KBM-7 (cell line): ENCODE measurements around the gene LRTM2.
"Not testable (repeated sequence)": the region's sequence is repeated elsewhere in the genome, so short reads cannot be mapped to it uniquely, and the experiment has no call there.

Experiments used
- DNase-seq: peaks from one replicate; pipeline ENCODE4 v3.0.0-alpha.2; 2015
- in situ Hi-C: fragments of 300-500 bp; cut with MboI; formaldehyde crosslinking; loops from 2 replicates; pipeline ENCODE4 v1.14.3; 2020; ENCODE audit warnings: low sequenced_read_pairs, low pct_unique_long_range_greater_than_20kb, mixed read lengths

LRTM2 gene

GRCh38 chr12:1808798-1809480 is 11.4 kb upstream of the LRTM2 start:
- in situ Hi-C loops = loop anchor here (10.0 kb wide), 1 partner anchor 126 kb away; no protein-coding TSS in a partner anchor

GRCh38 chr12:1809591-1810190 is 10.7 kb upstream of the LRTM2 start:
- in situ Hi-C loops = loop anchor here (10.0 kb wide), 1 partner anchor 125 kb away; no protein-coding TSS in a partner anchor
- DNase-seq = no peak

More at GRCh38 chr12:1808798-1809480, 11.4 kb upstream of the LRTM2 start:
- DNase-seq = peak; percentile 39

GRCh38 chr12:1810201-1810930 is 10.0 kb upstream of the LRTM2 start:
- DNase-seq = no peak
- in situ Hi-C loops = no loop called here

- no peak for DNase-seq
- in situ Hi-C loops = no loop called here
Measured at GRCh38 chr12:1810931-1811280, 9.5 kb upstream of the LRTM2 start.

- DNase-seq = peak; percentile 89
- in situ Hi-C loops = no loop called here
Measured at GRCh38 chr12:1811281-1811947, 9.0 kb upstream of the LRTM2 start.

GRCh38 chr12:1811948-1812291 is 8.4 kb upstream of the LRTM2 start:
- in situ Hi-C loops = no loop called here
- no peak for DNase-seq

DNA sequence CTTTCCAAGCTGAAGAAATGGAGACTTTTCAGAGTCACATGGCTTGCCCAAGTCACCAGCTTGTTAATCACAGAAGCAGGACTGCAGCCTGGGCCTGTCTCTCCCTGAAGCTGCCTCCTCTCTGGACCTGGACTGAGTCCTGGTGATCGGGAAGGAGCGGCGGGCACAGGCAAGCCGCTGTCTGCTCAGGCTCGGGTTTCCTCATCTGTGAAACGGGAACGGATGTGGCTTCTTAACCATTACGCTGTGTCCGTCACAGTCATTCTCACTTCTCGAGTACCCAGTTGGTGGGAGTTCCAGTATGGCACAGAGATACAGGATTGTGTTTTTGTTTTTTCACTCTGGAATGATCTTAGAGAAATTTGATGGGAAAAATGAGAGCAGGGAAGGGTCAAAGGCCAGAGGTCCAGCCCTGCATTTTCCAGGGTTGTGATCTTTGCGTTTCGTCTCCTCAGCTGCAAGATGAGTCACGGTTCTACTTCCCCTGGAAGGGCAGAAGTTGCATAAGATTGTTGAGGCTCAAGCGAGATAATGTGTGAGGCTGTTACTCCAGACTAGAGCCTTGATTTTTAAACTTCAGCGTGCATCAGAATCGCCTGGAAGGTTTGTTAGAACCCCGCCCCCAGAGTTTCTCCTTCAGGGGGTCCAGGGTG is 7.6 kb upstream of the LRTM2 start:
- in situ Hi-C loops = no loop called here
- peak; percentile 91 for DNase-seq

DNA sequence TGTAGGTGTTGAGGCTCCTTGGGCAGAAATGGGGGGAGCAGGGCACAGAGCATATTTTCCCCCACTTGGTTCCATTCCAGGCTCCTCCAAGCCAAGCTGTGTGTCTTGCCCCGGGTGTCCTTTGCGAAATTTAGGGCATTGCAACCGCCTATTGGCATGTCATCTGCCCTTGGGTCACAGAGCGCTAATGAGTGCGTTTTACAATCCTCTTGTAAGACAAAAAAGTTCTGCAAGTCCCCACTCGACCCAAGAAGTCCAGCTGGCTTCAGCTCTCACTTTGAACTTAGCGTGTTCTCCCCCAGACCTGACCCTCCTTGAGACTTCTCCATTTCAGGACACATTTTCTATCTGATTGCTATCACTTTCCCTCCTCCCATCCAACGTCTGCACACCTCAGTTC is 6.1 kb upstream of the LRTM2 start:
- in situ Hi-C loops = no loop called here

DNA sequence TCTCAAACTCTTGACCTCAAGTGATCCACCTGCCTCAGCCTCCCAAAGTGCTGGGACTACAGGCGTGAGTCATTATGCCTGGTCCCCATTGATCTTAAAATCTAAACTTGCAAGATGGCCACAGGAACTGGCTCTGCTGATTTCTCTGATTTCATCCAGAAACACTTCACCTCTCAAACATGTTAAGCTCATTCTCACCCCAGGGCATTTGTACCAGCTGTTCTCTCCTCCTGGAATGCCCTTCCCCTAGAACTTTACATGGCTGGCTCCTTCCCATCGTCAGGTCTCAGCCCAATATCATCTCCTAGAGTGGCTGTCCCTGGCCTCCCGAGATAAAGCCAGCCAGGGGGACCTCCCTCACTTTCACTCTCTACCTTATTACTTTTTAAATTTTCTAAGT is 5.3 kb upstream of the LRTM2 start:
- in situ Hi-C loops = no loop called here
- no peak for DNase-seq

More for the DNA sequence above, 6.1 kb upstream of the LRTM2 start:
- no peak for DNase-seq

GRCh38 chr12:1815814-1816729 is 4.3 kb upstream of the LRTM2 start:
- DNase-seq = no peak
- in situ Hi-C loops = no loop called here

DNA sequence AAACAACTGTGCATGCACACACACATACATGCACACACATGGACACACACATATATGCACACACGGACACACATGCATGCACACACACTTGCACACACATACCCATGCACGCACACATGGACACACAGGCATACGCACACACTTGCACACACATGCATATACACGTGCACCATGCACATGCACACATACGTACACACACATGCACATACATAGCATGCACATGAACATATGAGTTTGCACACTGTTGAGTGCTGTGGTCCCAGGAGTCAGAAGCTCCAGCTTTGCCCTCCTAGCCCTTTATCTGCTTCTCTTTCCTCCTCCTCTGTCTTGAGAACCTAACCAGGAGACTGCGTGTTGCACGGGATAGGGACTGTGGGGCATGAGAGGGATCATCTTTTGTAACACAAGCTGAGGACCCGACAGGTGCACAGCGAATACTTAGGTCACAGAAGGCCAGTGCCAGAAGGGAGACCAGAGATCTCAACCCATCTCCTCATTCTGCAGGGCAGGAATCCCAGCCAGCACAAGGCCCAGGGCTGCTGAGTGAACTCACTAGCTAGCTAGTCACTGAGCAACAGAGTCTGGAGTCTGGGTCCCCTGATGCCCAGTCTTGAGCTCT is 3.5 kb upstream of the LRTM2 start:
- in situ Hi-C loops = no loop called here
- no peak for DNase-seq

DNA sequence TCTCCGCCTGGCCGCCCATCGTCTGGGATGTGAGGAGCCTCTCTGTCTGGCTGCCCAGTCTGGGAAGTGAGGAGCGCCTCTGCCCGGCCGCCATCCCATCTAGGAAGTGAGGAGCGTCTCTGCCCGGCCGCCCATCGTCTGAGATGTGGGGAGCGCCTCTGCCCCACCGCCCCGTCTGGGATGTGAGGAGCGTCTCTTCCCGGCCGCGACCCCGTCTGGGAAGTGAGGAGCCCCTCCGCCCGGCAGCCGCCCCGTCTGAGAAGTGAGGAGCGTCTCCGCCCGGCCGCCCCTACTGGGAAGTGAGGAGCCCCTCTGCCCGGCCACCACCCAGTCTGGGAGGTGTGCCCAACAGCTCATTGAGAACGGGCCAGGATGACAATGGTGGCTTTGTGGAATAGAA is 2.4 kb upstream of the LRTM2 start:
- DNase-seq, in situ Hi-C loops: not testable (repeated sequence)

- no peak for DNase-seq
- in situ Hi-C loops = no loop called here
Measured at GRCh38 chr12:1819050-1819449, 1.3 kb upstream of the LRTM2 start.

DNA sequence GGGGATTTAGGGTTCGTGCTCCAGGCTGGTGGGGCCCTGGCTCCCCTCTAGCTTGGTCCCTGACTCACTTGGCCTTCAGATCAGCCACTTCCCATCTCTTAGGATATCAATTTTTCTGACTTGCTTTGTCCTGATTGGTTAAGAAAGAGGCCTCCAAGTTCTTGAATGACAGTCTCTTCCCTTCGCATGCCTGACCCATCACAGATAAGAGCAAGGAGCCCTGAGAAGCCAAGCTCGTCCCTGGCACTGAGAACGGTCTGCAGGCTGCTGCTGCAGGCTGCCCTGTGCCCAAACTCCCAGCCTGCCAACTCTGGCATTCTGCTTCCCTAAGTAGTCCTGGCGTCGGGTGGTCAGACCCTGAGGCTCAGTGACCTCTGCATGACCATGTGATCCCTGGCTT is 794 bp upstream of the LRTM2 start:
- no peak for DNase-seq
- in situ Hi-C loops = no loop called here

DNA sequence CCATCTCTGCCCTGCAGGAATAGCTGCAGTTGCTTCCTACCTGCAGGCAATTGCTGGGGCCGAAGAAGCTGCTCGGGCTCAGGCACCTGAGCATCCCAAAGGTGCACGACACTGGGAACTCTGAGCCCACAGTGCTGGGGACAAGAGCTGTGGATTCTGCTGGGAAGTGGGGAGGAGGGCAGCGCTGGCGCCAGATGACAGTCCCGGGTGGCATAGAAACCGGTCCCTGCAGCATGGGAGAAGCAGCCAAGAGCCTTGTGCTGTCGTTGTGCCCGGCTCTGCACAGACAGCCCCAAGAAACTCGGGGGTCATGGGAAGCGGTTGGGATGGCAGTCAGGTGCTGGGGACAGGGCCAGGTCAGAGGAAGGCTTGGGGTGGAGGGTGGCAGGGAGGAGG is 529 bp downstream of the LRTM2 start:
- in situ Hi-C loops = no loop called here

GRCh38 chr12:1821805-1822204 is 1.4 kb downstream of the LRTM2 start:
- no peak for DNase-seq

More for the DNA sequence above, 529 bp downstream of the LRTM2 start:
- no peak for DNase-seq

DNA sequence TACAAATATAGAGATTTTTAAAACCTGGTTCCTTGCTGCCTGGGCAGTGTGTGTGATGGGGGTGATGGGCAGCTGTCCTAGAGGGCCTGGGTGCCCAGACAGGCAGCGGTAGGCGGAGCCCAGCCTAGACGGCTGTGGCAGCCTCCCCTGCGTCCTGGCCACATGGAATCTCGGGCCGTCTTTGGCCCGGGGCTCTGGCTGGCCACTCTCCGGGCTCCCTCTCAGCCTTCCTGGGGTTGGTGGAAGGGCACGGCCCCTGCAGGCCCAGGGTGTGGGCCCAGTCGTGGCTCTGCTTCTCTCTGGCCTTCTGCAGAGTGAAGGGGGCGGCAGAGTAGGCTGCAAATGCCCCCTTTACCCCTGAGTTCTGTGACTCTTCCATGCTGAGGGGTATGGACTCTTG is 2.3 kb downstream of the LRTM2 start:
- in situ Hi-C loops = no loop called here
- no peak for DNase-seq

More at GRCh38 chr12:1821805-1822204, 1.4 kb downstream of the LRTM2 start:
- in situ Hi-C loops = no loop called here

- in situ Hi-C loops = no loop called here
Measured at GRCh38 chr12:1823237-1823636, 2.9 kb downstream of the LRTM2 start.

More at GRCh38 chr12:1823237-1823636, 2.9 kb downstream of the LRTM2 start:
- no peak for DNase-seq
